Stimulated activated CD8-positive, alpha-beta memory T cell treated with anti-CD3 and anti-CD28 coated beads, Interleukin-4, amount 100 ng/mL, for 24 hours (primary cell): Measurements from ENCODE around the gene CDKN3.
"Not testable (repeated sequence)": the region's sequence is repeated elsewhere in the genome, so short reads cannot be mapped to it uniquely, and the experiment has no call there.

Experiments
- DNase-seq: peaks from one replicate; pipeline ENCODE4 v3.0.0-alpha.2; 2020; ENCODE audit warnings: low read depth

CDKN3 gene

DNA sequence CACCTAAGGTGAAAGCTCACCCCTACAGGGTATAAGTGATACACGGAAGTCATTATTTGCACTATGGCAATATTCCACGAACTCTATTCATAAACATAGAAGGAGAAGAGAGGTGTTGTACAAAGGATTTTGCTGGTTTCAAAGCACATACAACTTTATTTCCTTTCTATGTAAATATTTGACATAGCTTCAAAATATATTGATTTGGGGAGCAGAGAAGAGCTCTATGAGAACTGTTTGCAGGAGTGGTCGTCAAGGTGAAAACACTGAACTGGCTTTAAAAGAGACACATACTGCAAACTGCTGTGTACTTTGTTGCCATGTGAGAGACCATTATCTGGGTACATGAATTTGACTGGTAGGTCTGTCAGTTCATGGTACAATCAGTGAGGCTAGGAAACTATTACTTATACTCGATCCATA lies 27.7 kb downstream of the CDKN3 start:
- no peak for DNase-seq

DNA sequence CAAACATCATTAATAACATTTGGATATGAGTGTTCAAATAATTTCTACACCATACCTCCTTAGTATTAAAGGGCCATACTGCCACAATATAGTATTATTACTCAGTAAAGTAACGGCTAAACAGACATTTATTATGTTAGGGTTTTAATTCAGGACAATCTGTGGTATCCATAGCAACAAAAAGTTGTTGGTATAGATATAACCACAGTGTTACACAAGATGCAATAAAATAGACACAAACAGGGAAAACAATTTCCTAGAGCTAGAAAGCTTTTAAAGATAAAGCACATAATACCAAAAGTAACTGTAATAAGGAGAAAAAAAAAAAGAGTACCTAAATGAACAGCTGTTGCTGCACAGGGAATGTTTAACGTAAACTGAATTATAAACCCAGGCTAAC lies 28.3 kb downstream of the CDKN3 start:
- DNase-seq: no peak

DNA sequence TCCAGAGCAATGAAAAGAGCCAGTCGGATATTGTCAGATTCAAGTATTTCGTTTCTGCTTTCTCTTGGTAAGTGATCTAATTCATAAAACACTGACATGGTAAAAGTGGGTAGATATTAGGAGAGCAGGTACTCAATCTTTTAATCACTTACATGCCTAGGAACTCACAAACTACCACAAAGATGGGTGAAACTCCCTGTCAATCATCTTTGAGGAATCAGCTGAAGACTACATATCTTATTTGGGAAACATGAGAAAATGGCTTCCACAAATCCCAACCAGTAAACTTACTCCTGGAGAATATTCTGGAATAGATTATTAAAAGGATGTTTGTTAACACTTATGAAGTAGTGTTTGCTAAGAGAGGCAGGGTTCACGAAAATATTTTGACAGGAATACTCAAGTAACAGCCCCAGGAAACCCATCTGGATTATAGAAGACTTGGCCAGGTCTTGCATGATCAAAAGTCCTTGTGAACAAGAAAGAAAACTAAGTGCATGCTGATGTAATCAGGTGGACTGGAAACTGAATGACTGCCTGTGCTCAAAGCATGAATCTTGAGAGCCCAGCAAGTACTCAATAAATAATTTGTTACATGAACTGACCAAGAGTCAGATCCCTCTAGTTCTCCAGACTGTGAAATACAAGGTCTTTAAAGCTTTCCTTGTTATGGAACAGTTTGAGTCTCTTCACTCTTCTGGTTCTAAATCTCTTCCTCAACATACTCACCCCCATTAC lies 28.9 kb downstream of the CDKN3 start:
- no peak for DNase-seq

DNA sequence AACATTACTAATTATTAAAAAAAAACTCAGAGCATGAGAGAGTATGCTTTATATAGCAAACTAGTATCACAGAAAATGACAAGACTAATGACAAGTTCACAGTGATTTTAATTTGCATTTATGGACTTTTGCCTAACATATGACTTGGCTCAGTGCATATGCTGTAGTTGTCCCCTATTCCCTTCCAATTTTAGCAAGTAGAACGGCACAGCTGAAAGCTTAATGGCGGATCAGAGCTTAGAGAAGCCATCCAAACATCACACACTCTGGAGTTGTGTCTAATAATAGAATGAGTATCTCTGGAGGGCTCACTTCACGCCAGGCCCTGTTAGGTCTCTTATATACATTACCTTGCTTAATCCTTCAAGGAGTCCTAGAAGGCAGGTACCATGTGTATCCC lies 31.1 kb downstream of the CDKN3 start:
- DNase-seq: no peak

DNA sequence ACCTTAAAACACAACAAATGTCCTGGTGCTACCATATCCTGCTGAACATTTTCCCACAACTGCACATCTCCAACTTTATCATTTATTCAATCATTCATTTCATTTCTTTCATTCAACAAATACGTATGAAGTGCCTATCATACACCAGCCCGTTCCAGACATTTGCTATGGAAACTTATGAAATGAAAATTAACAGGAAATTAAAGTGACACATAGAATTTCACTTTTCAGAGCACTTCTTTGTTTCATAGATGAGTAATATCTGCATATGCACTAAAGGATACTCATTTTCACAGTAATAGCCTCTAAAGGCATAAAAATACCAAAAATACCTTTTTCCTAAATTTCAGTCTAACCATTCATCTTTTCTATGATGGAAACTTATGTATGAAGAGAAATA lies 31.7 kb downstream of the CDKN3 start:
- no peak for DNase-seq

DNA sequence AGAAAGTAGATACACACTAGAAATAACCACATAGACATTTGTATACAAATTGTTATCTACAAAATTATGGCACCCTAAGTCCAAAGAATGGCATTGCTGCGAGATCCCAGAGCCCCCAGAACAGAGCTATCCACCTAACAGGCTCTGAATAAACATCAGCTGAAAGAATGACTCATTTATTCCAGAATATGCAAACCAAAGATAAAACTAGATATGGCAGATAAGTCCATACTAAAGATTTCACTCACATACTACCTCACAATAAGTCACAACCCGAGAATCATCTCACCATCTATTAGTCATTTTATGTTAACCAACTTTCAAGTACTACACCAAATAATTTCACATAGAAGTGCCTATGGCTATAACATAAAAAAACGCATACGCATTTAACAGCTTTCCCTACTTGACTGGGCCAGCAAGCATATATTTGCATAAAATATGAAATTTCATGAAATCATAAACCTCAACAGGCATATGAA lies 38.7 kb downstream of the CDKN3 start:
- DNase-seq: no peak

DNA sequence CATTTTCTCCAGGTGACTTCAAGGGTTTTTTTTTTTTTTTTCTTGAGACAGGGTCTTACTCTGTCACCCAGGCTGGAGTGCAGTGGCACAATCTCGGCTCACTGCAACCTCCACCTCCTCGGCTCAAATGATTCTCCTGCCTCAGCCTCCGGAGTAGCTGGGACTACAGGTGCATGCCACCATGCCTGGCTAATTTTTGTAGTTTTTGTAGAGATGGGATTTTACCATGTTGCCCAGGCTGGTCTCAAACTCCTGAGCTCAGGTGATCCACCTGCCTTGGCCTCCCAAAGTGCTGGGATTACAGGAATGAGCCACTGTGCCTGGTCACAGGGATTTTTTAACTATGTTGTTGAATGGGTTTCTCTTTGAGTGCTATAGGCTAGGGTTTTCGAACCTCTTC lies 41.1 kb downstream of the CDKN3 start:
- DNase-seq: not testable (repeated sequence)

DNA sequence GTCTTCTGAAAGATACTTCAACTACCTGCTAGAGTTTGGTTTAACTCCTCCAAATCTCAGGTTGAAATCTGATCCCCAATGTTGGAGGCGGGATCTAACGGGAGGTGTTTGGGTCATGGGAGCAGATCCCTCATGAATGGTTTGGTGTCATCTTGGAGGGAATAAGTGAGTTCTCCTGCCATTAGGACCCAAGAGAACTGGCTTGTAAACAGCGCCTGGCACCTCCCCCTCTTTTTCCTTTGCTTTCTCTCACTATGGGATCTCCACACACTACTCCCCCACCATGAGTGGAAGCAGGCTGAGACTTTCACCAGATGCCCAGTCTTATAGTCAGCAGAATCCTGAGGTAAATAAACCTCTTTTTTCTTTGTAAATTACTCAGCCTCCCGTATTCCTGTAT lies 41.9 kb downstream of the CDKN3 start:
- no peak for DNase-seq

DNA sequence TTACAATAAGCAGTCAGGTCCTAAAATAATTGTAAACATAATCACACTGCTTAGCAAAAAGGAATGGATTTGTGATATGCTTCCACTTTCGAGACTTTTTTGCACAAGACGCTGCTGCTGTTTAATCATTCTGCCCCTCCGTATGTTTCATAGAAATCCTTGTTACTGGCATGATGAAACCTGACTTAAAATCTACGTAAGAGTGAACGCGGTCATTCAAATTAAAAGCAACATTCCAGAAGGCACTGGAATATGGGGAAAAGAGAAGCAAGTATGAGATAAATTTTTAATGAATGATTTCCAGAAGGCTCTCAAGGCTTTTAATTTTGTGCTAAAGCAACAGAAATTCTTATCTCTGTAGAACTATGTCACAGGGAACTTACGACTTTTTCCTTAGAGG lies 43.2 kb downstream of the CDKN3 start:
- DNase-seq: no peak

DNA sequence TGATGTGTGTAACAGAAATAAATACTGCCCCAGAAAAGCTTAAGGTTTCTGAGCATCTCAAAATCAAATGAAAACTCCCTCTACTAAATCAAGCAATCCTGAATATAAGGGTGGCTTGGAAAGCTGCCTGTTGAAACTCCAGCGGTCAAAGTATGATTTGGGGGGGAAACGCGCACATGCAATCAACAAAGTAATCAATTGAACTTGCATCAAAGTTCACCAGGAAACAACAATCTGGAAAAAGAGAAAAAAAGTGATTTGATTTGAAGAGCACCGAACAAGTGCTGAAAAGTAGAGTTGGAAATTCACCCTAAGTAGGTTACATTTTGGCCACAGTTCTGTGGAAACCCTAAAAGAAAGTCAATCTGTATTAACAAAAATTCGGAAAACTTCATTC lies 43.7 kb downstream of the CDKN3 start:
- no peak for DNase-seq

DNA sequence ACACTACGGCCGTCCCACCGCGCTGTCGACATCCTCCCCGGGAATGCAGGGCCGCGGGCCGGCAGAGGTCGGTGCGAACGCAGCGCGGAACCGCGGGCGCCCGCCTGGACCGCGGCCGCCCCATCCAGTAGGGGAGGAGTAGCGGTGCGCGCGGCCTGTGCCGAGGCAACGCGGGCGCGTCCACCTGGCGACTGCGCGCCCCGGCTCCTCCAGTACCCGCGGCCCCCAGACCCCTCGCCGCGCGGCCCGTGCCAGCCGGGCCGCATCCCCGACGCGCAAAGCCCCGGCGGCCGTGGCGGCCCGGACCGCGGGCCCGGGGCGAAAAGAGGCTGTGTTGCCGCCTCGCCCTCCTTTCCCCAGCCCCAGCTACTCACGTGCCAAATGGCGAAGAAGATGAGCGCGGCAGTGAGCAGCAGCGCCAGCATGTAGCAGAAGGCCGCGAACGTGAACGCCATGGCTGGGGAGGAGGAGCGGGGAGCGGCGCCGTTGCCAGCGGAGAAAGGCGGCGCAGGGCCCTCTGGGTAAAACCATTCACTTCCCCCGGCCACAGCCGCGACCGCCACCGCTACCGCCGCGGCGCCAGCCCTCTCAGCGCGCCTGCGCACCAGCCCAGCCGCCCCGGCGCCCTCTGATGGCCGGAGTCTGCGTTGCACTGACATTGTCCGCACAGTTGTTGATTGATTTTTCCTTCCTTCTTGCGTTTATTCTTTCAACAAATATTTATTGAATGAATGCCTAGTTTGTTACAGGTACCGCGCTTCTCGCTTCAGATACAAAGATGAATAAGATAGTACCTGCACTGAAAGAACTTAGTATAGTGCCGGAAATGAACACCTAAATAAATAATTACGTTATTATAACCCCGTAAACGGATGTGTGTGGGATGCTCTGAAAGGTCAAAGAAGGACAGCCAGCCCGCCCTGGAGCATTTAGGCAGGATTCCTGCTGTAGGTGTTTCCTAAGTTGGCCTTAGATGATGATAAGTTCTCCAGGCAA lies 44.4 kb downstream of the CDKN3 start, which contains the start of gene CNIH1:
CNIH1 (minus strand) TSS at position 502 of the 996 bp plus-strand sequence; CDS start at position 455, 47 bp downstream.
- DNase-seq: peak; percentile 87

DNA sequence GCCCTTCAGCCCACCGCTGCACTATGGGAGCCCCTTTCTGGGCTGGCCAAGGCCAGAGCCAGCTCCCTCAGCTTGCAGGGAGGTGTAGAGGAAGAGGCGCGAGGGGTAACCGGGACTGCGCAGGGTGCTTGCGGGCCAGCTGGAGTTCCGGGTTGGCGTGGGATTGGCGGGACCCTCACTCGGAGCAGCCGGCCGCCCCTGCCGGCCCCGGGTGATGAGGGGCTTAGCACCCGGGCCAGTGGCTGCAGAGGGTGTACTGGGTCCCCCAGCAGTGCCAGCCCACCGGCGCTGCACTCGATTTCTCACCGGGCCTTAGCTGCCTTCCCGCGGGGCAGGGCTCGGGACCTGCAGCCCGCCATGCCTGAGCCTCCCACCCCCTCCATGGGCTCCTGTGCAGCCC lies 46.2 kb downstream of the CDKN3 start:
- DNase-seq: not testable (repeated sequence)

DNA sequence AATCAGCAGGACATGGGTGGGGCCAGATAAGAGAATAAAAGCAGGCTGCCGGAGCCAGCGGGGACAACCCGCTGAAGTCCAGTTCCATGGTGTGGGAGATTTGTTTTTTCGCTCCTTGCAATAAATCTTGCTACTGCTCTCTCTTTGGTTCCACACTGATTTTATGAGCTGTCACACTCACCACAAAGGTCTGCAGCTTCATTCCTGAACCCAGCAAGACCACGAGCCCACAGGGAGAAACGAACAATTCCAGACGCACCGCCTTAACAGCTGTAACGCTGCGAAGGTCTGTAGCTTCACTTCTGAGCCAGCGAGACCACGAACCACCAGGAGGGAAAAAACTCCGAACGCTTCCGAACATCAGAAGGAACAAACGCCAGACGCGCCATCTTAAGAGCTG lies 47.2 kb downstream of the CDKN3 start:
- no peak for DNase-seq

DNA sequence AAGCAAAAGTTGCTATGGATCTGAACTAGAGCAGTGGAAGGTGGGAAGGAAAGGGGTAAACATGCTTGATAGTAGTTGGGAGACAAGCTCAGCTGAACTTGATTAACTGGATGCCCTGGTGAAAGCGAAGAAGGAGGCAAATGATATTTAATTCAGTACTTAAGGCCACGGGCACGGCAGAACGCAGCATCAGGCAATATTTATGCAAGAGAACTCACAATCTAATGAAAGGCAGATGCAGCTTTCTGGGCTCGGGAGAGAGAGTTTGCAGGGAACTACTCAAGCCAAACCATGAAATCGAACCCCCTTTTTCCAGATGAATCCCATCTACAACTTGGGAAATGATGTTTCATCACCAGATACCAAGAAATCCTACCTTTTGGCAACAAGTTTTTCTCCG lies 47.9 kb downstream of the CDKN3 start:
- no peak for DNase-seq

DNA sequence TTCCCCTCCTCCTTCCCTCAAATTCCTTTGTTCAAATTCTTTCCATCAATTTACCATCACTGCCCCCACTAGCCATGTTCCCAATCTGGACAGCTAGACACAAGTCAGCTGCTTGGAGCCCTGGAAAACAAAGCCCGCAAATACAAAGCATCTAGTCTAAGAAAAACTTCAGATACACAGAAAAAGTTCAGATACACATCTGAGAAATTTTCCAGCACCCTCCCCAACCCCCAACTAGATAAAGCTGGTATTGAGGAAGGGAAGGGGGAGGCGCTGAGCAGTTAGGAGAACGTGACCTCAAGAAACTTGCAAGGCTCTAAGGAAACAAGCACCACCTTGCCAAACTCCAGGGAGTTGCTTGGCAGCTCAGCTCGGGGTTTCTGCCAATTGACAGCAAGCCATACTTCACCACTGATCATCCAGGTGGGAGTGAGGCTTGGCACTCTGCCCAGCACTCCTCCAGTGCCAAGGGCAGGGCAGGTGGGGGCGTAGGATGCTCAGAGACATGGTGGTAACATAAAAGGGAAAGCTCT lies 49.4 kb downstream of the CDKN3 start:
- DNase-seq: no peak

DNA sequence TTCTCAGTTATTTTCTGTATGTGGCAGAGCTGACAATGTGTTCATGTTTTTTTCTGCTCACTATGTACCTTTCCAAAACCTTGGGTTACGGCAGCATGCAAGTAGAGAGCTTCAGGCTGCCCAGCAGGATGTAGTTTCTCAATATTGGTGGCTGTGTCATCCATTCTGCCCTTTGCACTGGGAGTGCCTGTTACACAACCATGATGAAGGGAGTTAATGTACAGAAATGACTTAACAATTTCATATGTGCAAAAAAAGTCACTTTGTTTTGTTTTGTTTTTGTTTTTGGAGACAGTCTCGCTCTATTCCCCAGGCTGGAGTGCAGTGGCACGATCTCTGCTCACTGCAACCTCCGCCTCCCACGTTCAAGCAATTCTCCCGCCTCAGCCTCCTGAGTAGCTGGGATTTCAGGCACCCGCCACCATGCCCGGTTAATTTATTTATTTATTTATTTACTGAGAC lies 50.5 kb downstream of the CDKN3 start:
- DNase-seq: no peak

DNA sequence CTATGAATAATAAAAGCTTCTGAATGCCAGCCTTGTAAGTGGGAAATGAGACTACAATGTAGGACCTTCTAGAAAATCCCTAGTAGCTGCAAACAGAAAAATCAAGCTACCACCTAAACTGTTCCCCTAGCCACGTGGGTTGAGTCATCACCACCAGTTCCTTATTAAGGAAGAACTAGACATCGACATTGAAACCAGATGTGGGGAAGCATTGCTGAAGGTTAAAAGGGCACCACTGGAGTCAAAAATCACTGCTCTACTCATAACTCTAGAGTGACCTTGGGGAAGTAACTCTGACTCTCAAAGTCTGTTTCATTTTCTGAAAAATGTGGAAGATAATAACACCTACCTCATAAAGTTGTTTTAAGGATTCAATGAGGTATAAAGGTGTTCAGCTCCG lies 53.7 kb downstream of the CDKN3 start:
- DNase-seq: no peak

DNA sequence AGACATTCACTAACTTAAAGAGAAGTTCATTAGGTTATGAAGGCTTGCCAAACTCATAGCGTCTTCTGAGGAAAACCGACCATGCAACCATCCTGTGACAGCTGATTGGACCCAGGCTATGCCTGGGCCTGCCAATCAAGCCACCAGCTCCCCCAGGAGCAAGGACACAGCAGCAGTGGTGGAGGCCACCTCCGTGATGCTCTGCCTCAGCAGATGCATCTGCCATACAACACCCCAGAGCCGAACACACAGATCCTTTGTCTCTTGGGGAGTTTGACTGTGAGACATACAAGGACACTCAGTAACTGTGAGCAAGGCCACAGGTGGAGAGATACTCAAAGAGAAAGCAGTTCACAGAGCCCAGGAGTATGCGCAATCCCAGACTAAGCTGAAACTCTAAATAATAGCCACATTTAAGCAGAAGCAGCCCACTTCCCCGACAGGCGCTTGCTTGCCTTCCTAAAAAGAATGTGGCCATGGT lies 54.4 kb downstream of the CDKN3 start:
- no peak for DNase-seq

DNA sequence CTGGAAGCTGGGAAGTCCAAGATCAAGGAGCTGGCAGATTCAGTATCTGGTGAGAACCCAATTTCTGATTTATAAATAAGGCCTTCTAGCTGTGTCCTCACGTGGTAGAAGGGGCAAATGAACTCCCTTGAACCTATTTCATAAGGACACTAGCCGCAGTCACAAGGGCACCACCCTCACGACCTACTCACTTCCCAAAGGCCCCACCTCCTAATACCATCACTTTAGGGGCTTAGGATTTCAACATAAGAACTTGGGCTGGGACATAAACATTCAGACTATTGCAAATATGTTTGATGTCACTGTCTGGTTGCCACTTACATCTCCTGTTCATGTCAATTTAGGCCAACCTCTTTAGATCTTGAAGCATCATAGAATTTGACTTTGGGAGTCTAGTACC lies 55.2 kb downstream of the CDKN3 start:
- DNase-seq: no peak

DNA sequence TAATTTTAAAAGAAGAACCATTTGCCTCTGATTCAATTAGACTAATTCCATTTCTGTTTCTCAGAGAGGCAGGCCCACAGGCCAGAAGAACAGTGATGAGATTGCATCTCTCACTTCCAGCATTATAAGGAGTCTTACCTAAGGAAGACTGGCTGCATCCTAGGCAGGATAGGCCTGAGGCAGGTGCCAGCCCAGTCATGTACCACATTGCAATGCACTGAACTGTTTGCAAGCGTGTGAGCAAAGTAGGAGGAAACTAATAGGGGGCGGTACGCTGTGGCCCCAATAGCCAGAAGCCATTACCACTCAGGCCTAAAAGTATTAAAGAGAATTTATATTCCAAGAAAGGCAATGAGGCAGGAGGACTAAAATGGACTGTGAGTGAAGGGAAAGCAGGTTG lies 56.4 kb downstream of the CDKN3 start:
- no peak for DNase-seq

DNA sequence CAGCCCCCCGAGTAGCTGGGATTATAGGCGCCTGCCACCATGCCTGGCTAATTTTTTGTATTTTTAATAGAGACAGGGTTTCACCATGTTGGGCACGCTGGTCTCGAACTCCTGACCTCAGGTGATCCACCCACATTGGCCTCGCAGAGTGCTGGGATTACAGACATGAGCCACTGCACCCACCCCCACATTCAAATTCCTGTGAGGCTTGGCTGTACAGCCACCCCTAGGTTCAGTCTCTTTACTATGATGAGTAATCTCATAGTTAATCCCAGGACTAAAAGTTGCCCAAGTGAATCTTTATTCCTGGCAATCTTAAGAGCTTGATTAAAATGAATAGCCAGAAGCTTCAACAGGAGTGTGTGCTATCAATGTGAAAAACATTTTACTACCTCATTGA lies 57.2 kb downstream of the CDKN3 start:
- DNase-seq: not testable (repeated sequence)

DNA sequence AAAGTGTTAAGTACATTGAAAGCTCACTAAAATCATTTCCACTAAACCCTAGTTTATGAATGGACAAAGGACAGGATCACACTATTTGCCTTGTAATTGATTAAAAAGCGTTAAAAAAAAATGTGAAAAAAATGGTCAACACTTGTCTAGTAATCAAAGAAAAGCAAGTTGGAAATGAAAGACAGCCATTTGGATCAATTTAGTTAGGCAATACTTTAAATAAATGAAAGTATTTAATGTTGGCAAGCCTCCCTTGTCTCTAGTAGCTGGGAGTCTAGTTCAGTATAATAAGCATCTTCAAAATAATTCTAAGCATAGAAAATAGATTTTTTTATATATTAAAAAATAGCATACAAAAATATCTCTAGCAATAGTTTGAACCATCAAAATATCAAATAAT lies 58.6 kb downstream of the CDKN3 start:
- no peak for DNase-seq
